Hippocampal formation (tissue), 2 donors: ENCODE results near the gene PPP2R5C.

ENCODE experiments used
- DNase-seq, 2 donors: peaks; one replicate each; lab custom pipeline; 2025; lab: John Stamatoyannopoulos, UW

PPP2R5C gene

DNA sequence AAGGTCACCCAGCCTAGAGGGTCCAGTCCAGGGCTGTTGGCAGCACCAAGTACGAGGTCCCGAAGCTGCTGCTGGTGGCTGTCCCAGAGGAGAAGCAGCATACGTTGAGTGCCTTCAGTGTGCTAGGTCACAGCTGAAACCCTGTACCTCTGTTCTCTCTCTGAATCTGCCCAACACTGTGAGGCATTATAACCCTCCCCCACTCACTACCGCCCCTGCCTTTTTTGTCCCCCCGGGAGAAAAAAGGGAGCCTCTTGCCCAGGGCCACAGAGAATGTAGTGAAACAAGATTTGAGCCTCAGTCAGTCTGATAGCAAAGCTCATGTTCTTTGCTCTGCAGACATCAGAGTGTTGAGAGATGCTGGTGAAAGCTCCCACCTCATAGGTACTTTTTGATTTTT is 53.4 kb downstream of the PPP2R5C start:
- DNase-seq: no peak

DNA sequence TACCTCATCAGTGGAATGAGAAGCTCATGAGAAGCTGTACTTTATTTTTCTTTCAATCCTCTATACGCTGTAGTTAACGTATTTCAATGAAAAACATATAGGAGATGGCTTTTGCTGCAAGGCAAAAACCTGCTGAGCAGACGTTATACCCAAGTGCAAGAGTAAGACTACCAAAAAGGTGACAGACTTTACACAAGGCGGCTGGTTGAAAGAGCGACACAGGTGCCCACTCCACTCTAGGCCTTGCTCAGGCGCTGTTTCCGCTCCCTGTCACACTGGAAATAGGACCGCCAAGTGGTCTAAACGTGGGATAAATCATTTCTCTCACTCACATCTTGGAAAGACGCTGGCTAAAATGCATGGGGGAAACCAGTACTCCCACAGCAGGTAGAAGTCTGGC is 54.5 kb downstream of the PPP2R5C start:
- no peak for DNase-seq

DNA sequence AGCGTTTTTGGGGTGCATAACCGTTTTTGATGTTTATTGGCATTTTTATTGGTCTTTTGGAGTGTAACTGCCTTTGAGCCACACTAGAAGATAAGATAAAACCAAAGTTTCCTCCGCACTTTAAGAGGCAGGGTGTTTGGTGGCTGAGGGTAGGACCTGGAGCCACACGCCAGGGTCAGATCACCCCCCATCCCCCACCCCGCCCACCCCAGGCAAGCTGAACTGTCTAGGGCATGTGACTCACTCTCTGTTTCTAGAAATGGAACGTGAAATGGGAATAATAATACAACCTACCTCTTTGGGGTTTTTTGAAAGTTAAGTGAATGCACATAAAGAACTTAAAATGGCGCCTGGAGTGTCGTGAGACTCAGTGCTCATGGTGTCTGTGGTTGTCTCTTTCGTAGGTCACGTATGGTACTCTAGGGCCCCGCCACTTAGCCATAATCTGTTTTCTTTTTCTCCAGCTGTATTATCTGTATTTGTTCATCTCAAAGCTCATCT is 56.0 kb downstream of the PPP2R5C start:
- no peak for DNase-seq

DNA sequence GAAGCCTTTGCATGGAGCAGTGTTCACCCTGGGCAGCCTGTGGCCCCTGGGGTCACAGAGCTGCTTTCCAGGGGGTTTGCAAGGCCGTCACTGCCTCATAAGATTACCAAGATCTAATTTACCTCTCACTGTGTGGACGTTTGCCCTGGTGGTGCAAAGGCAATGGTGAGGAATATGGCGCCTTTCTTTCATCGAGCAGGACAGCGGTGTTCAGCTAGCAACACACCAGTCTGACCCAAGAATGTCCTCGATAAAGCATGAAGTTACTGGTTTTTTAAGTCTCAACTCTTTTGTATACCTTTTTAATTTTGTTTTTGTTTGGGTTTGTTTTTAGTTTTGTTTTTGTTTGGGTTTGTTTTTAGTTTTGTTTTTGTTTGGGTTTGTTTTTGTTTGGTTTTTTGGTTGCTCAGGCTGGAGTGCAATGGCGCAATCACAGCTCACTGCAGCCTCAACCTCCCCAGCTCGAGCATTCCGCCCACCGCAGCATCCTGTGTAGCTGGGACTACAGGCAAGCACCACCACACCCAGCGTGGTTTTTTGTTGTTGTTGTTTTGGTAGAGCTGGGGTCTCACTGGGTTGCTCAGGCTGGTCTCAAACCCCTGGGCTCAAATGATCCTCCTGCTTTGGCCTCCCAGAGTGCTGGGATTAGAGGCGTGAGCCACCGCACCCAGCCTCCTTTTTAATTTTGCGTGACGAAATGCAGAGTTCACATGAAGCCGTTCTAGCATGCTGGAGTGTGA is 57.9 kb downstream of the PPP2R5C start:
- DNase-seq: no peak

DNA sequence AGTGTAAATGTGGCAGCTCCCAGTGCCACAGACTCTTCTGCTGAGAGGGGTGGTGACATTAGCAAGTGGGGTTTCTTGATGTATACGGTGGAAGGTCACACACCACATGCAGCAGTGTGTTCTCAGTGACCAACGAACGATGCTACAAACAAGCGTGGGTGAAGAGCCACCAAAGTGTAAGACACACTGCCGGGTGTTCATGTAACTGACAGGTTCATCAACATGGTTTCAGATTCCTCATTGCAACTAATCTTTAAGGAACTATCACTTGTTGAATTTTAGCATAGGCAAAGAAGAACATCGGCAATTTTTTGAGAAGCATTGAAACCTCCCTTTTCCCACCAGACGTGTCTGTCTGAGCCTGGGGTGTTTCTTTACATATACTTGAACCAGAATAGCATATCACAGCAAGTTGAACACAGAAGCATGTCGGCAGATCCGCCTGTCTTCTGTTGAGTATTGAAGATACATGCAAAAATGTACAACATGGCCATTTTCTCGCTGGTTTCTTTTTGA is 58.8 kb downstream of the PPP2R5C start:
- DNase-seq: no peak

DNA sequence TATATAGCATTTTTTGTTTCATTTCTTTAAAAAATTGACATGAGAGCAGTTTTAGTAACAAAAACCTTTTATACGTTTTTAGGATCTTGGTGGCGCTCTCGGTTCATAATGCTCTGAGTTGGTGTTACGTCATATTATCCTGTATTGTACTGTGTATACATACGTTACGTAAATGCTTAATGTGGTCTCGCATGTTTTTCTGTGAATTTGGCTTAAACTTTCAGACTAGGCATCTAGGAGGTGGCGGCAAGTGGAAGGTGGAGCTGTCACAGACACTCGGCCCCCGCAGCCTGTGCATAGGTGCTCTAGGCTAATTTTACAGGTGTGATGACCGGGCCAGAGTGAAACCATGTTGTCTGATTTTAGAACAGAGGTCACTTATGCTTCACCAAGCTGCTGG is 60.0 kb downstream of the PPP2R5C start:
- no peak for DNase-seq

DNA sequence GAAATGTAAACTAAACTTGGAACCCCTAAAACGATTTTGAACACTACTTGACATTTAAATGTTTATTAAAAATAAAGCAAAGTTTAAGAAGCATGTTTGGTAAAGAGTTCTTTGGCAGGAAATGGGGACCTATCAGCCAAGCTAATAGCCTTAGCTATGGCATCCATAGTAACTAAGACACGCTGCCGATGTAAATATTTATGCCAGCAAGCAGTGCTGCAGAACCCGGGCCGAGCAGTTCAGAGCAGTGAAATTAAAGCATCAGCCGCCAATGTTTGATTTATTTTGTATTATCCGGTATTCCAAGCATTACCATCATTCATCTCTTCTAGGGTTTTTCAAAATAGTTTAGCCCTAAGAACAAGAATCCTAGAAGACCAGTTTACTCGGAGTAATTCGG is 61.6 kb downstream of the PPP2R5C start:
- DNase-seq: no peak

DNA sequence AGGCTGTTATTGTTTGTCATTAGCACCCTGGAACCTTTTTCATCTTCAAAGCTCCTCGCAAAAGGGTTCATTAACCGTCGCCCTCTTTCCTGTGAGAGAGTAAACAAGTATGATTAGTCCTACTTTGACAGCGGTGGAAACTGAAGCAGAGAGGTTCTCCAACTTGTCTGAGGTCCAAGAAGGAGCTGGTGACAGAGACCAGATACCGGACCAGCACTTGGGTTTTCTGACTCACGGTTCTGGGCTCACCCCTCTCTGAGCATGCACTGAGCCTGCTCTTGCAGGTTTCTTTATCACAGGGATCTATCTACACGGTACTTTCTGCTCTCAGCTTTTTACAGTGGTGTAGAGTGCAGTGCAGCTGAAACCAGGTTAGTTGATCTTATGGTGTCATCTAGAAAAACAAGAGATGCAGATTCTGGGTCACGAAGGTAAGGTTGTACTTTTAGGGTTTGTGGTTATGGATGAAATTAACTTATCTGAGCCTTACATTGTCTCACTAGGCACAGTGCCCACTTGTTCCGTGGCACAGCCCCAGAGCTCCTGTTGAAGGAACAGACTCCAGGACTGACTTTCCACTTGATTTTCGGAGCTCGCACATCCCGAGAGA is 62.1 kb downstream of the PPP2R5C start:
- DNase-seq: no peak

DNA sequence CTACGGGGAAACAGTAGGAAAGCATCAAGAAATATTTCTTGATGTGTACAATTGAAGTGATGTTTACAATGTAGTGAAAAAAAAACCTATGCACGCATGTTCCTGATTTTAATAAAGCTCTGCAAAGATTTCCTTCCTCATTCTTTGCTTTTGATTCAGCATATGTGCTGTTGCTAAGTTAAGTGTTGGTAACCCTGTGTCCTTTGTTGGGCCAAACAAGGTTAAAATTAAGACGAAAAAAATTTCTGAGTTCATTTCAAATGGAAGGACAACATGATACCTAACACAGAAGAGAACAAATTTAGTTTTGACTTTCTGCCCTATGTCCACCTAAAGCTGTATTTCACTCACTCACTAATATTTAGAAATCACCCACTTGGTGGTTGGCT is 62.8 kb downstream of the PPP2R5C start:
- DNase-seq: no peak

DNA sequence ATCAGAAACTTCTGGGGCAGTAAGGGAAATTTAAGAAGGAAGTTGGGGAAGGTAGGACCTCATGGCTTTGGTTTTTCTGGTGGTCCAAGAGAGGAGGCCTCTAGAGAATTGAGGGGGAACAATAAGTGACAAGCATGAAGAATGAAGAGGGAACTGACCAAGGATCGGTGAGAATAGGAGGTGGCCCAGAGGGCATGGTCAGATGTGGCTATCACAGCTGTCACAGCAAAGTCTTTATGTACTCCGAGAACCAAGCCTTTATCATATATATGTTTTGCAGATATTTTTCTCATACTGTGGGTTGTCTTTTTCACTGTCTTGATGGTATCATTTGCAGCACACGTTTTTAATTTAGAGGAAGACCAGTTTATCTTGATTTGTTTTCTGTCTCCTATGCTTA is 64.3 kb downstream of the PPP2R5C start:
- no peak for DNase-seq

DNA sequence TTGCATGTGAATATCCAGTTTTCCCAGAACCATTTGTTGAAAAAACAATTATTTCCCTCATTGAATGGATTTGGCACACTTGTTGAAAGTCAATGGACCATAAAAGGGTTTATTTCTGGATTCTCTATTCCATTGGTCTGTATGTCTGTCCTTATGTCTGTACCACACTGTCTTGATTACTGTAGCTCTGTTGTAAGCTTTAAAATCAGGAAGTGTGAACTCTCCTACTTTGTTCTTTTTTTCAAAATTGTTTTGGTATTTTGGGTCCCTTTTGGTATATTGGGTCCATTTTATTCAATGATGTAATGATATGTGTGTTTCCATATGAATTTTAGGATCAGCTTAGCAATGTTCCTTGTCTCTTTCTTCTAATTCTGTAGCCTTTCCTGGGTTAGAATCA is 64.8 kb downstream of the PPP2R5C start:
- DNase-seq: no peak

DNA sequence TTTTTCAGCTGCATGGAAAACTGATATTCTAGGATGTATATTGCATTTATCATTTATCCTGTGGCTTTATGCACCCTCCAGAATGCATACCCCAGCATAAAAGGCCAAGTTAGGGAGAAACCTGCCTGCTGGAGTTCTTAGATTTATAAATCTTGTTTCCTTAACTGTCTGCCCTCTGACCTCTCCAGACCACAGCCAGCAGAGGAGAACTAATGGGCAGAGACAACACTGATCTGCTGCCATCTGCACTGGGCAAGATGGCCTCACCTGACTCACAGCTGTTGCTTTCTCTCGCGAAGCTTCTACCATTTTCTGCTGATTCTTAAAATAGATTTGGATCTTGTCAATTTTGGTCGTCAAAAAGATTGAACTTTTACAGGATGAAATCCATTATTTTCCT is 65.8 kb downstream of the PPP2R5C start:
- DNase-seq: no peak

DNA sequence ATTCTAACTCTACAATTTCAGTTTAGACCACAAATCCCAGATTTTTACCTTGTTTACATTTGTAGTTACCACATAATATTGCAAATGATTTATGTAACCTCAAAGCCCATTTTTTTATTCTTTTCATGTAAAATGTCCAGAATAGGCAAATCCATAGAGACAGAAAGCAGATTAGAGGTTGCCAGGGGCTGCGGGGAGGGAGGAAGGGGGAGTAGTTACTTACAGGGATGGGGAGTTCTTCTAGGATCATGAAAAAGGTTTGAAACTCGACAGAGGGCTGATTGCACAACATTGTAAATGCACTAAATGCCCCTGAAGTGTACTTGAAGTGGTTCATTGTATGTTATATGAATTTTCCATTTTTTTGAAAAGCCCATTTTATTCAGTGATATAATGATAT is 66.5 kb downstream of the PPP2R5C start:
- no peak for DNase-seq

DNA sequence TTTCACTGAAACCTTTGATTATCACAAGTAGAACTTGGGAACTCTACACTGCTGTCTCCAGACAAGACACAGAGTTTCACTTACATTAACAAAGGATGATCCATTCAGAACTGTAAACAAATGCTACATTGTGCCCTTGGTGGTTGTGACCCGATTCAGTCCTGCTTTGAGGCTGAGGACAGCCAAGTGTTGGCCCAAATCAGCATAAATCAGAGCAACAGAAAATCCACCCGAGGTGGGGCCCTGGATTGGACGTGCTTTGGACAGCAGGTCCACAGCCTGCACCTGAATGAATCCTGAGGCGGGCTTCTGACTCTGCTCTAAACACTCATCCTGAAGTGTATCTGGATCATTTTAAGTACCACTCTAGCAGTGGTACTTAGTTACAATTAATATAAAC is 68.8 kb downstream of the PPP2R5C start:
- peak; percentile 45 to 50 for DNase-seq

DNA sequence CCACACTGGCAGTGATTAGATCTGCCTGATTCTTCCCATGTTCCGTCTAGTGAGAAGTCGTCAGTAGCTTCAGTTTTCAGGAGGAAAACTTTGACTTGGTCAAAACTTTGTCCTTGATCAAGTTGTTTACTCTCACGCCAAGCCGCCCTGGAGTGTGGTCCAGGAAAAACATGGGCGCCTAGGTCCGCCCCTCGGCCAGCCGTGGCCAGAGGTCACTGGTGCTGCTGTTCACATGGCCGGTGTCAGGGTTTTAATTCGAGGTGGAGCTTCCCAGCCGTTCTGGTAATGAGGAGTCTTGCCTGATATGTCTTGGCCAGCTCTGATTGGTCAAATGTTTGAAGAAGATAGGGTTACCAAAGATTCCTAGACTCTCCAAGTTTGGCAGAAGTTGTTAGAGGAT is 71.5 kb downstream of the PPP2R5C start:
- DNase-seq: no peak

DNA sequence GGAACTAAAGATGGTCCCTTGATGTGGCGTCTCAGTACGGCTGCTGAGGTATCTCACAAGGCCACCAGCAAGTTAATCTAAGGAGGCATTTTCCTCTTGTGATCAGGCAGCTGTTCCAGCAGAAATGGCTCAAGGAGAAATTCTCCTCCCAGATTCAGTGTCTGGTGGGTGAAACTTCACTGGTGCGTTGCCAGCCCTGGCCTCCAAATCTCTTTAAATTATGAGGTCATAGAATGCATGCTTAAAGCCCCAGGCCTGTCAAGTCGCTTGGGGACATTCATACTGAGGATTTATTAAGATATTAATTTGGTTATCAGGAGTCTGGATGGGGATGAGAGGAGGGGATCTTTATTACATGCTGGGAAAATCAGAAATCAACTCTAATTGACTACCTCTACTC is 72.9 kb downstream of the PPP2R5C start:
- no peak for DNase-seq

DNA sequence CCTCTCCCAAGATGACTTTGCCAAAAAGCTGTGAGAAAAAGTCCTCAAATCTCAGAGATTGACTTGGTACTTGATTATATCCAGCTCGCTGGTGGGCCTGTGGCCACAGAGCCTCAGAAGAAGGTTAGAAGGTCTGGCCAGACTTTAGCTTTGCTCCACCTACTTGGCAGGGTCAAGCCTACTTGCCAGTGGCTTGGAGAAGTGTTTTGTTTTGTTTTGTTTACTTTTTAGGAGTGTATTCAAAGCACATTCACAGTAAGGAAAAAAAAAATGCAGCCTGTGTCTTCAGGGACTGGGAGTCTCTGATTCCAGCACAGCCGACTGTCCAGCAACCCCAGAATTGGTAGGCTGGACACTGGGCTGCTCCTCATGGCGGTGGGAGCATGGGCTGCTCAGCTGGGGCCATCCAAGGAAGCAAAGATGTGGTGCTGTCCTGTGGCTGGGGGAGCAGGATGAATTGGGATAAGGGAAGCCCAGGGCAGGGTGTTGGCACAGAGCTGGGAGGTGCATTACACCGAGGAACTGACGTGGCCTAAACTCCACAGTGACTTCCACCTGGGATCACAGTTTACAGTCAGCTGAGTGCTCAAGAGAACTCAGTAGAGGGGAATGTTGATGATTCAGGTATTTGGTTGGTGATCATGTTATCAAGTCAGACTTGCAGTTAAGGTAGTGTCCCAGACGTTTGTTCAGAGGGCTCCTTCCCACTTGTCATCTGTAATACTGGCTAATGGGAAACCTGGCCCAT is 73.5 kb downstream of the PPP2R5C start:
- no peak for DNase-seq

DNA sequence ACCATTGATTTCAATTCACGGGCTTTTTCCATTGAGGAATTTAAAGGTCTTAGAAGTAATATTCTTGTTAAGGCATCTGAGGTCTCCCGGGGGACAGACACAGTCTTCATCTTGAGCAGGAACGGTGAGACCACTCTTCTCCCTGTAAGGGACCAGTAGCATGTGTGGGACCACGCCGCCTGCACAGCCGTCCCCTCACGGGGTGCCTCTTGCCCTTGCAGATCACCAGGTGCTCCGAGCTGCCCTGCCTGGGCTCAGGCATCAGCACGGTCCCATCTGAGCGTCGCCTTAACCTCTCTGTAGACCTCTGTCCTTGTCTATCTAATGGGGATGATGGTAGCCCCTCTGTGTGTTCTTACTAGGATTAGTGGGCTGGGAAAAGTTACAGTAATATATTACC is 74.1 kb downstream of the PPP2R5C start:
- DNase-seq: no peak

DNA sequence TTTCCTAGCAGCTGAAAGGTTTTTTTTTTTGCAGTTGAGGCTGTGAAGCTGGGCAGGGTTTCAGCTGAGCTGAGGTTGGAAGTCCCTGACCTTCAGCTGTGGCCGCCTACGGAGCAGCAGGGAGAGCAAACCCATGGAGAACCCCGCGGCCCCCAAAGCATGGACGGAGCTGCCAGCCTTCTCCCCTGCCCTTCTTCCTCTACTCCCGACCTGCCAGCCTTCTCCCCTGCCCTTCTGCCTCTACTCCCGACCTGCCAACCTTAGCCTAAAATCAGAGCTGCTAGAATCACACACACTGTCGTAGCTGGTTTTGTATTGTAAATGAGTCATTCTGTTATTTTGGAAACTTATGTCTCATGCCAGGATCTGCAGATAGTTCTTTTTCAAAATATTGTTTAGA is 74.6 kb downstream of the PPP2R5C start:
- no peak for DNase-seq

DNA sequence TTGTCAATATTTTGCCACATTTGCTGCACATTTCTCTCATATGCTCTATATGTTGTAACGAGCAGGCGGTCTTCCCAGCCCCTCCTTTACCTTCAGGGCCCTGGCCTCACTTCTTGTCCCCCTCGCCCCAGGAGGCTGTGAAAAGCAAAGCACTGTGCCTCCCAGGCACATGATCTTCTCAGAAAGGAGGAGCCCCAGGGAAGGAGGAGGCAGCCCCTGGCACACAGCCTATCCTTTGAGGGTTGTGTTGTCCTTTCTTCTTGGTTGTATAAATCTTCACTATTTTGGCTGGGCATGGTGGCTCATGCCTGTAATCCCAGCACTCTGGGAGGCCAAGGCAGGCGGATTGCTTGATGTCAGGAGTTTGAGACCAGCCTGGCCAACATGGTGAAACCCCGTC is 77.0 kb downstream of the PPP2R5C start:
- DNase-seq: no peak

DNA sequence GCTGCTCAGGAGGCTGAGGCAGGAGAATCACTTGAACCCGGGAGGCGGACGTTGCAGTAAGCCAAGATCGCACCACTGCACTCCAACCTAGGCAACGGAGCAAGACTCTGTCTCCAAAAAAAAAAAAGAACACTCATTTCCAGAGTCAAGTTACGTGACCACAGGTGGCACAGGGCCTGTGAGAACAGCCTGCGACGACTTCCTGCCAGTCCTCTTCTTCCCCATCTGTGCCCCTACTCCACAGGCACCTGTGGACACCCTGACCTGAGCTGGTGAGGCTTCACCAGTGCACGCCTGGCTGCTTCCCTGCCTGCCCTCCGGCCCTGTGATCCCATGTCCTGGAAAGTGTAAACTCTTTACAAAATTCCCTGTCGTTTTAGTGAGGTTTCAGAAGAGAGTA is 77.7 kb downstream of the PPP2R5C start:
- no peak for DNase-seq

DNA sequence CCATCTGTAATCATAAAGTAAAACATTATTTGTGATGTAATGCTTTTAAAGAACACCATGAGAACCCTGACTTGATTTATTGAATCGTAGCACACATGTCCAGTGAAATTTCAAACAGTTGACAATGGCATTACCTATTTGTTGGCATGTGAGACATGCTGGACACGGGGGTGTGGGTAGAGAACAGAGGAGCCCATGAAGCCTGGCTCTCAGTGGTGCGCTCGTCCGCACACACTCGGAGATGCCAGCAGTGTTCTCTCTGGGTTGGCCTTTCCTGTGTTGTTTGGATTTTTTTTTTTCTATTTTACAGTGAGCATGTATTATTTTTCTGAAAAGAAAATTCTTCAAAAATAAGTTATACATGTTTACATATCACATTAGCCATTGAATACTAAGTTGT is 78.2 kb downstream of the PPP2R5C start:
- no peak for DNase-seq
